ENCODE results near the gene SCGB2B2. TPM values are rescaled to one million over a fixed set of nuclear protein-coding genes. Genes with fewer than 3 reads are reported as not detected.
"Not testable (repeated sequence)": the region's sequence is repeated elsewhere in the genome, so short reads cannot be mapped to it uniquely, and the experiment has no call there.

The SCGB2B2 gene, protein sequence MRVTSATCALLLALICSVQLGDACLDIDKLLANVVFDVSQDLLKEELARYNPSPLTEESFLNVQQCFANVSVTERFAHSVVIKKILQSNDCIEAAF
- 1 to 10 TPM in 1 of 10 donors, under 1 TPM in 9; 0.07 to 1.2 (median 0.38) TPM for polyA plus RNA-seq (ENCODE audit: insufficient read length in 10 of 10)
- long read RNA-seq, donor 1: 0 reads
- long read RNA-seq, donor 2, partial matches to known transcripts: 19 of 19 reads
- long read RNA-seq, donor 2, other reads (novel, unspliced or antisense): 0 of 19 reads
- long read RNA-seq, donor 3: 0 reads
- long read RNA-seq, donor 4, partial matches to known transcripts: 7 of 7 reads
- long read RNA-seq, donor 4, other reads (novel, unspliced or antisense): 0 of 7 reads
- long read RNA-seq, donor 5, partial matches to known transcripts: 16 of 27 reads
- long read RNA-seq, donor 5, other reads (novel, unspliced or antisense): 11 of 27 reads
- long read RNA-seq, donor 6, partial matches to known transcripts: 5 of 5 reads
- long read RNA-seq, donor 6, other reads (novel, unspliced or antisense): 0 of 5 reads
- long read RNA-seq, donor 7: 0 reads
- long read RNA-seq, donor 8: 0 reads
- long read RNA-seq, donor 9: 0 reads

- DNase-seq: peak in 1 of 3 donors; percentile 67
Observed at GRCh38 chr19:34676697-34677385, at the start of gene SCGB2B2. Gene SCGB2B2, minus strand, starts transcription at chr19:34677159. Its CDS starts 82,596 bp downstream, at chr19:34594563.

GRCh38 chr19:34725400-34725799, 48.4 kb upstream of the SCGB2B2 start:
- DNase-seq: no peak

GRCh38 chr19:34722353-34722752, 45.4 kb upstream of the SCGB2B2 start:
- no peak for DNase-seq

GRCh38 chr19:34715357-34715756, 38.4 kb upstream of the SCGB2B2 start:
- no peak for DNase-seq

DNA sequence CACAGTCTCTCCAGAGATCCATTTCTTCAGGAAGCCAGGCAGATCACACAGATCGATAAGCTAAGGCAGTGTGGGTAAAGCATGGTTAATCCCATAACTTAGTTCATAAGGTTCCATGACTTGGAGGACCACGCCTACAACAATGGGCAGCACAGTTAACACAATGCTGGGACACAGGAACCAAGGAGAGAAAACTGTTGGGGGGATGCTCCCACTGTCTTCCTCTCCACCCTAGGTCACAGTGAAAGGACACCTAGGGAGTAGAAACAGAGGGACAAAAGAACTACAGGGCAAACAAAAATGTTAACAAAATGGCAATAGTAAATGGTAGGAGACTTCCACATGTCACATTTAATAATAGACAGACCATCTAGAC, 36.3 kb upstream of the SCGB2B2 start:
- DNase-seq: no peak

- DNase-seq: peak; percentile 49 to 59 (median 51)
Observed at GRCh38 chr19:34712395-34713261, 35.7 kb upstream of the SCGB2B2 start.

GRCh38 chr19:34711890-34712289, 34.9 kb upstream of the SCGB2B2 start:
- DNase-seq: no peak

DNA sequence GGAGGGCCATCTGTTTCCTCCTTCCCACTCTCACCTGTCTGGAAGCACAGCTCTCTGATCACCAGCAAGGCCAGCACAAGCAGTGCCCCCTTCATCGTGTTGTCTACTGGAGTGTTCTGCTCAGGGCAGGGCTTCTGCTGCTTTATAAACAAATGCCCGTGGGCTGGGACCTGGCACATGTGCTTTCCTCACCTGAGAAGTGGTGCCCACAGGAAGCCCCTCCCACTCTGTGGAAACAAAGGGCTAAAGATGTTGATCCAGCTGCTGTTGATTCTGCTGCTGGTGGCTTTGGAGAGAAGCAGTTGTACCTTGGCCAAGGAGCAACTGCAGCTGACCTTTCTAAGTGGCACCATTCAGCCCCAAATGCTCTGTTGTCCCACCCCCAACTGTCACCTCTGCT, 30.7 kb upstream of the SCGB2B2 start:
- DNase-seq: no peak

DNA sequence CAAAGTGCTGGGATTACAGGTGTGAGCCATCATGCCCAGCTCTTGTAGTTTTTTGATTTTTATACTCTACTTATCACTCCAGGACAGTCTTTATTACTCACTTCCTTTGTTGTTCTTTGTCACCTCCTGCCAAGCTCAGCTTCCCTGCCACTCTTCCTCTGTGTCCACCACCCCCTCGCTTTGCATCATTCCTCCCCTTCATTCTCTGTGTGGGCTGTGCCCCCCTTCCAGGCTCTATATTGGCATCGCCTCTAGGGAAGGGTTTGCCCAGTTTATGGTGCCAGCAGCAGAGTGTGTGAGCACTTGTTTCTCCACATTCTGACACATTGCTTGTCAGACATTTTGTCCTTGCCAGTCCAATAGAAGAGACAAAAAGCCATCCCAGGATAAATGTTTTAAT, 15.6 kb upstream of the SCGB2B2 start:
- DNase-seq: no peak

GRCh38 chr19:34690372-34690771, 13.4 kb upstream of the SCGB2B2 start:
- no peak for DNase-seq

- DNase-seq: no peak
Observed at GRCh38 chr19:34688592-34688991, 11.6 kb upstream of the SCGB2B2 start.

DNA sequence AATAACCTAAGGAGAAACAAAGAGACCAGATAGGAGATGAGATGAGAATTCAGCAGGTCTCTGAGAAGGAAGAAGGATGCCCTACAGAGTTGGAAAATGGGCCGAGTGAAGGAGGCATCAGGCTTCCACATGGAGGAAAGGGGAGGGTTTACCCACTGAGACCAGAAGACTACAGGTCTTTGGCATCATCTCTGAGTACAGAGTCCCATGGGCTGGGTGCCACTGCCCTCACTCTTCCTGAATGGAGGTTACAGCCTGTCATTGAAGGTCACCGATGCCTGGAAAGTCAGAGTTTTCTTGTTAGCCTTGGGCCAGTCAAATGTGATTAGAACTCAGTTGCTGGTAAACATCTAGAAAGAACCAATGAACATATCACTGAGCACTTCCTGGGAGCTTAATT, 10.4 kb upstream of the SCGB2B2 start:
- DNase-seq: no peak

DNA sequence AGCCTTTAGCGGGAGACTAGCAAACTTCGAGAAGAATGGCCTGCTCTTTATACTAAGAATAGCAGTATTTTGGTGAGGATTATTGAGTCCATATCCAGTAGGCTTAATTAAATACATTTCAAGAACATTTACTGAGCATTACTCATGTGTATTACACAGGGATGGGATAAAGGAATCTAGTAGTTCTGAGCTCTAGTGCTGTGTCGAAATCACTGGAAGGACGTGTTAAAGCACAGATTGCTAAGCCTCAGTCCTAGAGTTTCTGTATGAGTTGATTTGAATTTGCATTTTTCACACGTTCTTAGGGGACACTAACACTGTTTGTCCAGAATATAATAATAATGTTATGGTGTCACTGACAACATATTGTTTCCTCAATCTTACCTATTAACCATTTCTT, 9.5 kb upstream of the SCGB2B2 start:
- no peak for DNase-seq

DNA sequence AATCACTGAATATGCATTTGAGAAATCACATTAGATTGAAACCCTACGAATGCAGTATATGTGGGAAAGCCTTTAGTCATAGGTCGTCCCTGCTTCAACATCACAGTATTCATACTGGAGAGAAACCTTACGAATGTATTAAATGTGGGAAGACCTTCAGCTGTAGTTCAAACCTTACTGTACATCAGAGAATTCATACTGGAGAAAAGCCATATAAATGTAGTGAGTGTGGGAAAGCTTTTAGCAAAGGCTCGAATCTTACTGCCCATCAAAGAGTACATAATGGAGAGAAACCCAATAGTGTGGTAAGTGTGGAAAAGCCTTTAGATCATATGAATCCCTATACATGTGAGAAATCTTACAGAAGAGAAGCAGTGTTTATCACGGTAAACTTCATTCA, 8.3 kb upstream of the SCGB2B2 start:
- not testable (repeated sequence) for DNase-seq

- no peak for DNase-seq
Observed at GRCh38 chr19:34681478-34681877, 4.5 kb upstream of the SCGB2B2 start.

DNA sequence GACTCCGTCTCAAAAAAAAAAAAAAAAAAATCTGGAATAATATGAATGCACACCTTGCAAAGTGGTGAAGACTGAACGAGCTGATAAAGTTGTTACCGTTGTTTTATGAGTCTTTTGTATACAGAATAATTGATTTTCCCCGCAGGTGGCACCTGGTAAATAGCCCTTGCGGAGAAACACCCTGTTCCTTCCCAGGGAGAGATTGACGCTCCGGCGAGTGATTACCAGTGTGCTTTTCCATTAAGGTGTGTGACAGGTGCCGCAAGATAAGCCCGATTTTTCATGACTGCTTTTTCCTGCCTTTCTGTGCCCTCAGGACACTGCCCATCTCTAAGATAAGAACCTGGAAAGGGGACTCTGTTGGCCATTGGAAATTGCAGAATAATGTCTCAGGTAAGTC, 1.5 kb upstream of the SCGB2B2 start:
- DNase-seq: no peak

GRCh38 chr19:34678085-34678412, 1.1 kb upstream of the SCGB2B2 start:
- DNase-seq: no peak

DNA sequence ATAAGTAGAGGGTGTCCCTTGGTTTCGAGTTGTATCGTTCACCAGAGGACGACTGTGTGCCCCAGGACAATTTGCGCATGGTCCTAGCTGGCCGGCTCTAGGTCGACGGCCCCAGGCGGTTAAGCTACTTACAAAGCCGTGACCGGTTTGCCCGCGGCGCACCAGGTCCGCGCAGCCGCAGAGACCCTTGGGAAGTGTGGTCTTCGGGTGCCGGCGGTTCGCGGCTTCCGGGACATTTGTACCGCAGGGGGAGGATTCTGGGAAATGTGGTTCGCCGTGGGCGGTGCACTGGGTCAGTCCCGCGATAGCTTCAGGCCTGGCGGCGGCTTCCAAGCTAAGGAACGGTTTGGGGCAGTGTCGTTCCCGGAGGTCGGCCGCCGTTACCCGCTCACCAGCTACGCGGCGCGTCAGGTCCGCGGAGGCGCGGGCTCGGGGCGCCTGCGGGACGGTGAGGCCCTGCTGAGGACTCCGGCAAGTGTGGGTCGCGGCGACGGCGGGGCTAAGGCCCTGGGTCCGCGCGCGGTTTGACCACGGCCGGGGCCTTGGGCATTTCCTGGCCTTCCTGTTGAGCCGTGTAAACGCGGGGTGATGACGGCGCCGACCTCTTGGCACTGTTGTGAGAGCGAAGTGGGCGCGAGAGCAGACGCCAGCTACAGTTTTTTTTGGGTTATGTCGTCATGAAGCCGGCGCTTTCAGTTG, 576 bp upstream of the SCGB2B2 start, which contains the start of gene ZNF302:
TSS of gene ZNF302 (plus strand) at position 293 of the 699 bp plus-strand sequence. CDS start 1,127 bp downstream, outside the sequence.
- DNase-seq: peak; percentile 98 to 100 (median 98)

DNA sequence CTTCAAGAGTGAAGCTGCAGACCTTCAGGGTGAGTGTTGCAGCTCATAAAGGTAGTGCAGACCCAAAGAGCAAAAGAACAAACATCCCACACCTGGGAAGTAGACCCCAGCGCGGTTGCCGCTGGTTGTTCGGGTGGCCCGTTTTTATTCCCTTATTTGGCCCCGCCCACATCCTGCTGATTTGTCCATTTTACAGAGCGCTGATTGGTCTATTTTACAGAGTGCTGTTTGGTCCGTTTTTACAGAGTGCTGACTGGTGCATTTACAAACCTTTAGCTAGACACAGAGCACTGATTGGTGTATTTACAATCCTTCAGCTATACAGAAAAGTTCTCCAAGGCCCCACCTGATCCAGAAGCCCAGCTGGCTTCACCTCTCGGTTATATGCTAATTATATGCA, 1.0 kb downstream of the SCGB2B2 start:
- DNase-seq: no peak

- DNase-seq: no peak
Observed at GRCh38 chr19:34675250-34675649, 1.7 kb downstream of the SCGB2B2 start.

DNA sequence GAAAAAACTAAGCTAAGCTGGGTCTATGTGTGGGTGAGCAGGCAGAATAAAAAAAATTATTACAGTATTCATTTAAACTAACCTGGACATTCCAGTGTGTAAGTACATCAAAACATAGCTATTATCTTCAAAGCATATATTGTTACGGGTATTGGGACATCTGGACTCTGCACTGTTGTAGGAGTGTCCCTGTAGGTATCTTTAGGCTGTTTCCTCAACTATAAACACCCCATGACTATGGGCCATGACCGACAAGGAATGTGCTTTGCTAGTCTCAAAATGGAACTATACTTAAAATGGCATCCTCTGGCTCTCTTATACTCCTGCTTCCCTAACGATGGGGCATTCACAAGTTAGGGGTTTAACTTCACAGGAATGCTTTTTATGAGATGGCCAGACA, 3.4 kb downstream of the SCGB2B2 start:
- DNase-seq: no peak

Measured in muscle of back (tissue), 13 donors.